B cell (primary cell): ENCODE results near the gene FAM20C. TPM values are rescaled to one million over a fixed set of nuclear protein-coding genes. Genes with fewer than 3 reads are reported as not detected.

Source experiments
- ATAC-seq: fragments of 200-7000 bp; cut with Tn5 transposase; one replicate; pipeline ENCODE4 v1.10.0; 2021; ENCODE audit warnings: low read depth, mild to moderate bottlenecking, moderate number of reproducible peaks, moderate library complexity
- CTCF ChIA-PET: fragments of 350-600 bp; sonication (Branson Sonifier 250); formaldehyde crosslinking; loops from one replicate; lab custom pipeline; 2021; ENCODE audit warnings: antibody characterized with exemption, inconsistent platforms; lab: Charles Lee
- POLR2A ChIA-PET: fragments of 350-600 bp; sonication (Branson Sonifier 250); formaldehyde crosslinking; loops from one replicate; lab custom pipeline; 2021; ENCODE audit warnings: antibody characterized with exemption; lab: Charles Lee
- DNase-seq: peaks from one replicate; pipeline ENCODE4 v3.0.0; 2013
- H2AFZ ChIP-seq: 2 replicates; pipeline ENCODE4 v1.6.1; 2012; ENCODE audit warnings: mild to moderate bottlenecking, low read depth, low read length; ENCODE audit not compliant: insufficient read depth, poor library complexity, severe bottlenecking
- H3K27ac ChIP-seq, 2 donors: 1 replicate in 1 of 2; 2 replicates in 1 of 2; pipeline ENCODE4 v1.5.1; 2012 to 2013; ENCODE audit warnings: low read length in 2 of 2, mild to moderate bottlenecking in 2 of 2, moderate library complexity in 1 of 2
- H3K27me3 ChIP-seq, 4 experiments: fragments of 200-600 bp in 1 of 4; sonication (generic) in 1 of 4; replicated peaks in 1 of 4; 1 replicate in 2 of 4; 2 replicates in 2 of 4; pipeline versions ENCODE4 v1.6.1 to v1.7.0; 2013 to 2016; ENCODE audit warnings: low read length in 3 of 4, mild to moderate bottlenecking in 2 of 4, mixed read lengths in 1 of 4, moderate library complexity in 1 of 4; ENCODE audit not compliant: insufficient read depth in 4 of 4, control insufficient read depth in 3 of 4; ENCODE audit errors: control extremely low read depth in 1 of 4
- H3K36me3 ChIP-seq, 2 experiments: replicated peaks in 1 of 2; 1 replicate in 1 of 2; 2 replicates in 1 of 2; pipeline versions ENCODE4 v1.6.1 to v1.7.1; 2013; ENCODE audit warnings: low read length in 1 of 2; ENCODE audit not compliant: insufficient read depth in 2 of 2, control insufficient read depth in 1 of 2; ENCODE audit errors: control extremely low read depth in 1 of 2, extremely low read depth in 1 of 2
- H3K4me1 ChIP-seq, 2 donors: fragments of 200-600 bp in 1 of 2; sonication (generic) in 1 of 2; 1 replicate in 1 of 2; 2 replicates in 1 of 2; pipeline versions ENCODE4 v1.5.1 to v1.6.1; 2013 to 2017; ENCODE audit warnings: low read length in 2 of 2; ENCODE audit not compliant: control insufficient read depth in 2 of 2, insufficient read depth in 2 of 2
- H3K4me2 ChIP-seq: replicated peaks from 2 replicates; pipeline ENCODE3; 2012; ENCODE audit warnings: mild to moderate bottlenecking, low read depth, low read length; ENCODE audit not compliant: poor library complexity, severe bottlenecking
- H3K4me3 ChIP-seq, 5 experiments: fragments of 200-600 bp in 1 of 5; sonication (generic) in 1 of 5; 1 replicate in 3 of 5; 2 replicates in 2 of 5; pipeline versions ENCODE4 v1.5.1 to v1.7.0; 2011 to 2016; ENCODE audit warnings: low read length in 4 of 5, mild to moderate bottlenecking in 4 of 5, low read depth in 2 of 5, control low read depth in 1 of 5, moderate library complexity in 1 of 5; ENCODE audit not compliant: insufficient read depth in 1 of 5; ENCODE audit errors: control extremely low read depth in 1 of 5, extremely low read depth in 1 of 5
- H3K79me2 ChIP-seq: fragments of 200-600 bp; sonication (generic); one replicate; pipeline ENCODE4 v1.6.0; 2016; ENCODE audit warnings: low read length; ENCODE audit not compliant: control insufficient read depth, insufficient read depth
- H3K9ac ChIP-seq: fragments of 200-600 bp; sonication (generic); 2 replicates; pipeline ENCODE4 v1.6.1; 2017; ENCODE audit warnings: mild to moderate bottlenecking, low read length, moderate library complexity
- H3K9me3 ChIP-seq, 3 donors: one replicate each; pipeline versions ENCODE4 v1.6.1 to v1.7.1; 2013; ENCODE audit warnings: low read length in 2 of 3; ENCODE audit not compliant: control insufficient read depth in 2 of 3, insufficient read depth in 1 of 3; ENCODE audit errors: control extremely low read depth in 1 of 3
- H4K20me1 ChIP-seq: 2 replicates; pipeline ENCODE4 v1.6.0; 2012; ENCODE audit warnings: mild to moderate bottlenecking, low read length; ENCODE audit not compliant: insufficient read depth, control insufficient read depth, poor library complexity, severe bottlenecking
- H3K27ac Mint-ChIP-seq: one replicate; pipeline ENCODE4 v1.8.0; 2021; ENCODE audit warnings: mixed read lengths
- H3K27me3 Mint-ChIP-seq: one replicate; pipeline ENCODE4 v1.8.0; 2021; ENCODE audit warnings: mixed read lengths
- H3K4me1 Mint-ChIP-seq: one replicate; pipeline ENCODE4 v1.8.0; 2021; ENCODE audit warnings: mixed read lengths
- H3K4me3 Mint-ChIP-seq: one replicate; pipeline ENCODE4 v1.8.0; 2021; ENCODE audit warnings: mixed read lengths
- H3K9me3 Mint-ChIP-seq: one replicate; pipeline ENCODE4 v1.8.0; 2022; ENCODE audit warnings: mixed read lengths; ENCODE audit not compliant: insufficient read depth
- CTCF ChIP-seq: fragments of 200-600 bp; IDR thresholded peaks from one replicate; pipeline ENCODE4 v1.8.0; 2022; ENCODE audit warnings: antibody characterized with exemption, mild to moderate bottlenecking
- EZH2 ChIP-seq: IDR thresholded peaks from 2 replicates; pipeline ENCODE4 v1.6.1; 2012; ENCODE audit warnings: borderline replicate concordance, low read depth, mild to moderate bottlenecking, moderate library complexity, low read length; ENCODE audit not compliant: insufficient read depth, poor library complexity, severe bottlenecking
- WGBS: methylation state at CpG from one replicate; pipeline ENCODE4 v1.1.5; 2013; ENCODE audit warnings: missing lambda C conversion rate; ENCODE audit not compliant: insufficient coverage; 5-methylcytosine and 5-hydroxymethylcytosine counted together
- intact Hi-C: fragments of 100-400 bp; cut with micrococcal nuclease; formaldehyde crosslinking; loops from one replicate; pipeline ENCODE4 v1.10.0; 2022
- polyA plus RNA-seq: library from polyadenylated mRNA; depleted of rRNA; stranded (reverse); fragments of >200 nt; gene quantifications from 2 replicates; pipeline ENCODE4 v1.2.3, GENCODE V29; 2012
- total RNA-seq, 2 donors: library from RNA; stranded (reverse); fragments of 120-200 nt in 1 of 2; gene quantifications; 1 replicate in 1 of 2; 2 replicates in 1 of 2; pipeline versions ENCODE4 v1.2.3 to v1.2.4, GENCODE V29; 2013 to 2022

Gene FAM20C
- total and polyA plus RNA-seq, 2 donors (not counting 1 experiment from before 2014, with no cell fraction given) = 0.54 to 0.81 TPM

- ChIA-PET POLR2A (no interaction called here), CTCF (no interaction called here)
- Histone ChIP-seq H3K4me2 (no peak overlapping the region), H4K20me1 (no peaks in the 10 kb centered on the region), H3K36me3 (no peaks in the 10 kb centered on the region), H3K9me3 (no peaks in the 10 kb centered on the region), H2AFZ (no peak overlapping the region), H3K4me3 (no peak overlapping the region), H3K27me3 (peaks cover 0 to 37% (median 4%) of the 10 kb centered on the region in 4 experiments), H3K27ac (no peak overlapping the region), H3K4me1 (no peaks in the 10 kb centered on the region), H3K9ac (no peak overlapping the region), H3K79me2 (no peaks in the 10 kb centered on the region)
- Mint-ChIP-seq H3K27ac (no peak overlapping the region), H3K4me1 (no peaks in the 10 kb centered on the region), H3K4me3 (no peak overlapping the region), H3K9me3 (no peaks in the 10 kb centered on the region), H3K27me3 (peaks cover 28% of the 10 kb centered on the region)
- ATAC-seq (no peak), DNase-seq (no peak)
- TF ChIP-seq CTCF = no peak
- no peak for TF ChIP-seq EZH2
- intact Hi-C loops = no loop called here
- 26% methylated on average over 46 of the region's 46 CpGs for WGBS
Measured at GRCh38 chr7:289209-289755, 96.9 kb downstream of the FAM20C start.

GRCh38 chr7:289756-290553 lies 97.6 kb downstream of the FAM20C start, which contains the start of gene FOXL3:
TSS of gene FOXL3 (plus strand) at chr7:290170. CDS start at chr7:290170, 0 bp downstream.
- Histone ChIP-seq H4K20me1 (no peaks in the 10 kb centered on the region), H3K27ac (no peak within 1 kb of the TSS), H3K27me3 (peaks cover 0 to 37% (median 5%) of the 10 kb centered on the region in 4 experiments), H3K9ac (no peak within 1 kb of the TSS), H3K9me3 (peaks cover 0 to 4% (median 0%) of the 10 kb centered on the region in 3 donors), H2AFZ (no peak within 1 kb of the TSS), H3K79me2 (no peaks in the 10 kb centered on the region), H3K4me3 (no peak within 1 kb of the TSS), H3K4me2 (no peak within 1 kb of the TSS), H3K4me1 (no peaks in the 10 kb centered on the region), H3K36me3 (no peaks in the 10 kb centered on the region)
- intact Hi-C loops = no loop called here
- no peak for ATAC-seq
- Mint-ChIP-seq H3K27ac (no peak within 1 kb of the TSS), H3K9me3 (no peaks in the 10 kb centered on the region), H3K4me3 (no peak within 1 kb of the TSS), H3K4me1 (no peaks in the 10 kb centered on the region), H3K27me3 (peaks cover 28% of the 10 kb centered on the region)
- TF ChIP-seq CTCF (no peak), EZH2 (no peak)
- ChIA-PET CTCF (no interaction called here), POLR2A (no interaction called here)
- WGBS = 16% methylated on average over 65 of the region's 79 CpGs
- no peak for DNase-seq
